ENCODE results near the gene RESF1.

The RESF1 gene

DNA sequence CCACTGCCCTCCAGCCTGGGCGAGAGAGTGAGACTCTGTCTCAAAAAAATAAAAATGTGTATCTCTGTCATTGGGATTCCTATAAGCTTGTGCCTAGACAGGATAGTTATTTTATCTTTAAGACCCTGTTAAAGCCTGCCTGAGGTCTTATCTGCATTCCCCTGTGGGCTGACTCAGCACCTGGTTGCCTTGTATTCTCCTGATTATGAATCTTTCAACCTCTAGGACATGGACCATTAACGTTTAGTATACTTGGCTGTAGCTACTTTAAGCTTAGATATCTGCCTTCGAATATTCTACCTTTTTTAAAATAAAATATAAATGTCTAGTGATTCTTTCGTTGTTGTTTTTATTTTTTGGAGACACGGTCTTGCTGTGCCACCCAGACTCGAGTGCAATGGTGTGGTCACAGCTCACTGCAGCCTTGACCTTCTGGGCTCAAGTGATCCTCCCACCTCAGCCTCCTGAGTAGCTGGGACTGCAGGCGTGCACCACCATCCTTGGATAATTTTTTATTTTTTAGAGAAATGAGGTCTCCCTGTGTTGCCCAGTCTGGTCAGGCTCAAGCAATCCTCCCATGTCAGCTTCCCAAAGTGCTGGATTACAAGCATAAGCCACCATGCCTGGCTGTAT is 41.3 kb downstream of the RESF1 start (continued):
- TF ChIP-seq, protein P1, sequence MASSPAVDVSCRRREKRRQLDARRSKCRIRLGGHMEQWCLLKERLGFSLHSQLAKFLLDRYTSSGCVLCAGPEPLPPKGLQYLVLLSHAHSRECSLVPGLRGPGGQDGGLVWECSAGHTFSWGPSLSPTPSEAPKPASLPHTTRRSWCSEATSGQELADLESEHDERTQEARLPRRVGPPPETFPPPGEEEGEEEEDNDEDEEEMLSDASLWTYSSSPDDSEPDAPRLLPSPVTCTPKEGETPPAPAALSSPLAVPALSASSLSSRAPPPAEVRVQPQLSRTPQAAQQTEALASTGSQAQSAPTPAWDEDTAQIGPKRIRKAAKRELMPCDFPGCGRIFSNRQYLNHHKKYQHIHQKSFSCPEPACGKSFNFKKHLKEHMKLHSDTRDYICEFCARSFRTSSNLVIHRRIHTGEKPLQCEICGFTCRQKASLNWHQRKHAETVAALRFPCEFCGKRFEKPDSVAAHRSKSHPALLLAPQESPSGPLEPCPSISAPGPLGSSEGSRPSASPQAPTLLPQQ (tag by site-specific recombination; IDR thresholded peaks at IDR 0.05), result no peak
- TF ChIP-seq OVOL3 (tag by site-specific recombination; IDR thresholded peaks at IDR 0.05) (no peak), ZNF248 (tag by site-specific recombination; IDR thresholded peaks at IDR 0.05) (no peak), ZNF76 (tag by site-specific recombination; IDR thresholded peaks at IDR 0.05; ENCODE audit: borderline replicate concordance, low read depth) (no peak), ZNF146 (tag by site-specific recombination; IDR thresholded peaks at IDR 0.05) (no peak), ZNF544 (tag by site-specific recombination; IDR thresholded peaks at IDR 0.05) (no peak), ZNF426 (tag by site-specific recombination; IDR thresholded peaks at IDR 0.05) (no peak)

DNA sequence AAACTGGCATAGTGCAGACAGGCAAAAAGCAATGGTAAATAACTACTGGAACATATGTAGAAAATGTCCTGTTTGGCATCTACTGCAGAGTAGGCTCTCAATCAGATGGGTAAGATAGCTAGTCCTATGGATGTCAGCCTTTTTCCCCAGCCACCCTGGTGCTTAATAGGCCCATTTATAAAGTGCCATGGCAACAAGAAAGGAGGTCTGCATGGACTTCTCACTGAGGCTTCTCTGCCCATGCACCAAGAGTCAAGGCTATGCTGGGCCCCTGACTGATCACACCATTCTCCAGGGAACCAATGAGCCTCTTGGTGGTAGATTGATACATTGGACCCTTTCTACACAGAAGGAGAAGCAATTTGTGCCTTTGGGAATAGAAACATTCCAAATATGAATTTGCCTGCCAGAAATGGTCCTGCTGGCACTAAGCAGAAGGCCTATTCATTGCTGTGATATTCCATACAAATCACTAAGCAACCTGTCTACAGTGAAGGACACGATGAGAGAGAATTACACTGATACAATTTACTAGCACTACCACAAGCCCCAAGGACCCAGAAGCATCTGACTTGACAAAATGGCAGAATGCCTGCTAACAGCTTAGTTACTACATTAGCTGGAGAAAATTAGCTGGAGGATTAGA is 43.8 kb downstream of the RESF1 start:
- ChIA-PET POLR2A (interaction anchor here (1.1 kb wide), 1 partner anchor 310 kb away, joined by 3 read pairs; no protein-coding TSS in a partner anchor), CTCF (no interaction called here)
- Histone ChIP-seq H3K4me1 (ENCODE audit: control insufficient read depth, insufficient read depth, low read length) (no peaks in the 10 kb centered on the region), H3K27ac (ENCODE audit: extremely low read depth, low read depth, low read length) (no peak overlapping the region), H3K4me3 (ENCODE audit: low read depth, low read length) (no peak overlapping the region), H3K9me3 (ENCODE audit: control insufficient read depth, insufficient read depth, low read depth, low read length) (no peaks in the 10 kb centered on the region), H3K36me3 (ENCODE audit: control insufficient read depth in 2 of 2, insufficient read depth in 1 of 2, low read length in 2 of 2) (peaks cover 5 to 6% of the 10 kb centered on the region in 2 experiments; a peak in 2 of 3 replicates)
- TF ChIP-seq ZNF558 (tag by site-specific recombination; IDR thresholded peaks at IDR 0.05) (no peak), RBAK (tag by site-specific recombination; IDR thresholded peaks at IDR 0.05) (no peak), ZNF114 (tag by site-specific recombination; IDR thresholded peaks at IDR 0.05) (no peak), SP7 (tag by site-specific recombination; IDR thresholded peaks at IDR 0.05) (no peak), ZNF571 (tag by site-specific recombination; IDR thresholded peaks at IDR 0.05) (no peak), TCF7L2 (IDR thresholded peaks at IDR 0.05; ENCODE audit: borderline replicate concordance, low read depth, low read length) (no peak), TRIM28 (IDR thresholded peaks at IDR 0.05; ENCODE audit: borderline replicate concordance, low read length) (no peak), ZNF138 (tag by site-specific recombination; IDR thresholded peaks at IDR 0.05; ENCODE audit: borderline replicate concordance) (no peak), ZNF366 (tag by site-specific recombination; conservative IDR thresholded peaks at IDR 0.05) (no peak), ZFHX2 (tag by site-specific recombination; conservative IDR thresholded peaks at IDR 0.05) (no peak)
- TF ChIP-seq, protein P2, sequence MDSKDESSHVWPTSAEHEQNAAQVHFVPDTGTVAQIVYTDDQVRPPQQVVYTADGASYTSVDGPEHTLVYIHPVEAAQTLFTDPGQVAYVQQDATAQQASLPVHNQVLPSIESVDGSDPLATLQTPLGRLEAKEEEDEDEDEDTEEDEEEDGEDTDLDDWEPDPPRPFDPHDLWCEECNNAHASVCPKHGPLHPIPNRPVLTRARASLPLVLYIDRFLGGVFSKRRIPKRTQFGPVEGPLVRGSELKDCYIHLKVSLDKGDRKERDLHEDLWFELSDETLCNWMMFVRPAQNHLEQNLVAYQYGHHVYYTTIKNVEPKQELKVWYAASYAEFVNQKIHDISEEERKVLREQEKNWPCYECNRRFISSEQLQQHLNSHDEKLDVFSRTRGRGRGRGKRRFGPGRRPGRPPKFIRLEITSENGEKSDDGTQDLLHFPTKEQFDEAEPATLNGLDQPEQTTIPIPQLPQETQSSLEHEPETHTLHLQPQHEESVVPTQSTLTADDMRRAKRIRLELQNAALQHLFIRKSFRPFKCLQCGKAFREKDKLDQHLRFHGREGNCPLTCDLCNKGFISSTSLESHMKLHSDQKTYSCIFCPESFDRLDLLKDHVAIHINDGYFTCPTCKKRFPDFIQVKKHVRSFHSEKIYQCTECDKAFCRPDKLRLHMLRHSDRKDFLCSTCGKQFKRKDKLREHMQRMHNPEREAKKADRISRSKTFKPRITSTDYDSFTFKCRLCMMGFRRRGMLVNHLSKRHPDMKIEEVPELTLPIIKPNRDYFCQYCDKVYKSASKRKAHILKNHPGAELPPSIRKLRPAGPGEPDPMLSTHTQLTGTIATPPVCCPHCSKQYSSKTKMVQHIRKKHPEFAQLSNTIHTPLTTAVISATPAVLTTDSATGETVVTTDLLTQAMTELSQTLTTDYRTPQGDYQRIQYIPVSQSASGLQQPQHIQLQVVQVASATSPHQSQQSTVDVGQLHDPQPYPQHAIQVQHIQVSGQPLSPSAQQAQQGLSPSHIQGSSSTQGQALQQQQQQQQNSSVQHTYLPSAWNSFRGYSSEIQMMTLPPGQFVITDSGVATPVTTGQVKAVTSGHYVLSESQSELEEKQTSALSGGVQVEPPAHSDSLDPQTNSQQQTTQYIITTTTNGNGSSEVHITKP (tag by site-specific recombination; IDR thresholded peaks at IDR 0.05), result no peak
- TF ChIP-seq, protein P3, sequence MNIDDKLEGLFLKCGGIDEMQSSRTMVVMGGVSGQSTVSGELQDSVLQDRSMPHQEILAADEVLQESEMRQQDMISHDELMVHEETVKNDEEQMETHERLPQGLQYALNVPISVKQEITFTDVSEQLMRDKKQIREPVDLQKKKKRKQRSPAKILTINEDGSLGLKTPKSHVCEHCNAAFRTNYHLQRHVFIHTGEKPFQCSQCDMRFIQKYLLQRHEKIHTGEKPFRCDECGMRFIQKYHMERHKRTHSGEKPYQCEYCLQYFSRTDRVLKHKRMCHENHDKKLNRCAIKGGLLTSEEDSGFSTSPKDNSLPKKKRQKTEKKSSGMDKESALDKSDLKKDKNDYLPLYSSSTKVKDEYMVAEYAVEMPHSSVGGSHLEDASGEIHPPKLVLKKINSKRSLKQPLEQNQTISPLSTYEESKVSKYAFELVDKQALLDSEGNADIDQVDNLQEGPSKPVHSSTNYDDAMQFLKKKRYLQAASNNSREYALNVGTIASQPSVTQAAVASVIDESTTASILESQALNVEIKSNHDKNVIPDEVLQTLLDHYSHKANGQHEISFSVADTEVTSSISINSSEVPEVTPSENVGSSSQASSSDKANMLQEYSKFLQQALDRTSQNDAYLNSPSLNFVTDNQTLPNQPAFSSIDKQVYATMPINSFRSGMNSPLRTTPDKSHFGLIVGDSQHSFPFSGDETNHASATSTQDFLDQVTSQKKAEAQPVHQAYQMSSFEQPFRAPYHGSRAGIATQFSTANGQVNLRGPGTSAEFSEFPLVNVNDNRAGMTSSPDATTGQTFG (tag by site-specific recombination; IDR thresholded peaks at IDR 0.05; ENCODE audit: borderline replicate concordance), result no peak
- TF ChIP-seq, protein P4, sequence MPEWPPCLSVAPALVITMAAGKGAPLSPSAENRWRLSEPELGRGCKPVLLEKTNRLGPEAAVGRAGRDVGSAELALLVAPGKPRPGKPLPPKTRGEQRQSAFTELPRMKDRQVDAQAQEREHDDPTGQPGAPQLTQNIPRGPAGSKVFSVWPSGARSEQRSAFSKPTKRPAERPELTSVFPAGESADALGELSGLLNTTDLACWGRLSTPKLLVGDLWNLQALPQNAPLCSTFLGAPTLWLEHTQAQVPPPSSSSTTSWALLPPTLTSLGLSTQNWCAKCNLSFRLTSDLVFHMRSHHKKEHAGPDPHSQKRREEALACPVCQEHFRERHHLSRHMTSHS (tag by site-specific recombination; IDR thresholded peaks at IDR 0.05), result no peak

Data from HEK293 (cell line).